Measurements from ENCODE around the gene CMC2. TPM values are rescaled to one million over a fixed set of nuclear protein-coding genes. Genes with fewer than 3 reads are reported as not detected.

CMC2 gene
- total RNA-seq, 1 experiment from 2014 or later, result 82.0 TPM

GRCh38 chr16:80991792-80992430 lies 14.8 kb downstream of the CMC2 start:
- CTCF ChIA-PET, result no interaction called here
- DNase-seq (ENCODE audit: low read depth, low spot score) (no peak), ATAC-seq (no peak)
- Histone ChIP-seq H3K27ac (ENCODE audit: low read length) (no peak overlapping the region), H3K27me3 (ENCODE audit: control insufficient read depth, insufficient read depth, low read length) (no peaks in the 10 kb centered on the region), H3K36me3 (ENCODE audit: control insufficient read depth, insufficient read depth, low read length) (no peaks in the 10 kb centered on the region), H3K9me3 (ENCODE audit: control insufficient read depth, insufficient read depth, low read depth, low read length) (no peaks in the 10 kb centered on the region), H3K4me1 (ENCODE audit: control insufficient read depth, insufficient read depth, low read length) (peaks cover 5% of the 10 kb centered on the region), H3K4me3 (ENCODE audit: low read depth in 2 of 2, low read length in 2 of 2) (no peak overlapping the region)
- intact Hi-C loops (cut with micrococcal nuclease; ENCODE audit: unreplicated experiment) (no loop called here), in situ Hi-C loops (cut with HindIII; ENCODE audit: low pct_unique_long_range_greater_than_20kb, low sequenced_read_pairs) (no loop called here)
- no TSS peak for BruUV-seq (replicated peaks)
- POLR2A ChIA-PET, result no interaction called here
- TF ChIP-seq POLR2AphosphoS5 (IDR thresholded peaks at IDR 0.05; ENCODE audit: low read depth, low read length) (no peak), REST (IDR thresholded peaks at IDR 0.05; ENCODE audit: insufficient read depth in 1 of 2, low read depth in 2 of 2, low read length in 1 of 2) (no peak), TCF7L2 (IDR thresholded peaks at IDR 0.05; ENCODE audit: low read depth, low read length) (no peak), SIN3A (IDR thresholded peaks at IDR 0.05; ENCODE audit: borderline replicate concordance, insufficient read depth, low read depth, low read length) (no peak), CTCF (IDR thresholded peaks at IDR 0.05) (no peak)

- intact Hi-C loops (cut with micrococcal nuclease; ENCODE audit: unreplicated experiment) (no loop called here), in situ Hi-C loops (cut with HindIII; ENCODE audit: low pct_unique_long_range_greater_than_20kb, low sequenced_read_pairs) (no loop called here)
- TF ChIP-seq TCF7L2 (IDR thresholded peaks at IDR 0.05; ENCODE audit: low read depth, low read length) (no peak), REST (IDR thresholded peaks at IDR 0.05; ENCODE audit: insufficient read depth in 1 of 2, low read depth in 2 of 2, low read length in 1 of 2) (no peak), SIN3A (IDR thresholded peaks at IDR 0.05; ENCODE audit: borderline replicate concordance, insufficient read depth, low read depth, low read length) (no peak), CTCF (IDR thresholded peaks at IDR 0.05) (no peak)
- Histone ChIP-seq H3K27ac (ENCODE audit: low read length) (no peak overlapping the region), H3K4me3 (ENCODE audit: low read depth in 2 of 2, low read length in 2 of 2) (no peak overlapping the region), H3K9me3 (ENCODE audit: control insufficient read depth, insufficient read depth, low read depth, low read length) (no peaks in the 10 kb centered on the region), H3K4me1 (ENCODE audit: control insufficient read depth, insufficient read depth, low read length) (peaks cover 4% of the 10 kb centered on the region; the same call in 1 of the 2 replicates), H3K27me3 (ENCODE audit: control insufficient read depth, insufficient read depth, low read length) (no peaks in the 10 kb centered on the region), H3K36me3 (ENCODE audit: control insufficient read depth, insufficient read depth, low read length) (no peaks in the 10 kb centered on the region)
- no TSS peak for BruUV-seq (replicated peaks)
- ATAC-seq (no peak), DNase-seq (ENCODE audit: low read depth, low spot score) (no peak)
- ChIA-PET POLR2A (no interaction called here), CTCF (no interaction called here)
Measured at GRCh38 chr16:80990978-80991377, 15.7 kb downstream of the CMC2 start.

All from Panc1 (cell line).